Activated T-helper 1 cell treated with Interleukin-2 at 50 U/mL for 16 hours (primary cell): ENCODE results near the gene RPS3.

Experiments used
- DNase-seq: peaks from one replicate; pipeline ENCODE4 v3.0.0-alpha.2; 2020; ENCODE audit warnings: low read depth

Gene RPS3

GRCh38 chr11:75435571-75435925, 36.2 kb downstream of the RPS3 start:
- no peak for DNase-seq

GRCh38 chr11:75436806-75437205, 37.5 kb downstream of the RPS3 start:
- no peak for DNase-seq

GRCh38 chr11:75437966-75438659, 38.8 kb downstream of the RPS3 start:
- no peak for DNase-seq

GRCh38 chr11:75439026-75439425, 39.7 kb downstream of the RPS3 start:
- DNase-seq: no peak

- no peak for DNase-seq
These were observed 40.3 kb downstream of the RPS3 start for GRCh38 chr11:75439495-75440120.

GRCh38 chr11:75440960-75441803, 41.9 kb downstream of the RPS3 start:
- DNase-seq: no peak

- DNase-seq: no peak
These were observed 42.5 kb downstream of the RPS3 start for GRCh38 chr11:75441804-75442132.

- no peak for DNase-seq
These were observed 43.0 kb downstream of the RPS3 start for GRCh38 chr11:75442161-75442885.

- DNase-seq: no peak
These were observed 43.7 kb downstream of the RPS3 start for GRCh38 chr11:75443043-75443442.

- peak; percentile 50 for DNase-seq
These were observed 46.1 kb downstream of the RPS3 start for GRCh38 chr11:75445315-75445953.

GRCh38 chr11:75447415-75447814, 48.1 kb downstream of the RPS3 start:
- DNase-seq: no peak

- DNase-seq: no peak
These were observed 50.0 kb downstream of the RPS3 start for GRCh38 chr11:75449271-75449670.

- DNase-seq: no peak
These were observed 50.5 kb downstream of the RPS3 start for GRCh38 chr11:75449776-75450175.

GRCh38 chr11:75450236-75450635, 50.9 kb downstream of the RPS3 start:
- no peak for DNase-seq

GRCh38 chr11:75450826-75451821, 51.8 kb downstream of the RPS3 start:
- peak; percentile 15 for DNase-seq

GRCh38 chr11:75453916-75454655, 54.8 kb downstream of the RPS3 start:
- no peak for DNase-seq

- DNase-seq: no peak
These were observed 55.7 kb downstream of the RPS3 start for GRCh38 chr11:75454987-75455386.
